Neural cell (in vitro differentiated cells): ENCODE measurements around the gene SLC7A1. TPM values are rescaled to one million over a fixed set of nuclear protein-coding genes. Genes with fewer than 3 reads are reported as not detected.

ENCODE experiments used
- H2AFZ ChIP-seq: fragments of 200-600, 300-800 bp; sonication (generic), shearing (Covaris generic); 2 replicates; pipeline ENCODE4 v1.6.0; 2014; ENCODE audit warnings: low read depth, mild to moderate bottlenecking, antibody characterized with exemption, low read length, moderate library complexity
- H3F3A ChIP-seq: fragments of 200-600 bp; shearing (Covaris generic); 2 replicates; pipeline ENCODE4 v1.6.1; 2016; ENCODE audit warnings: mild to moderate bottlenecking, moderate library complexity, mixed read lengths, antibody characterized with exemption, low read length; ENCODE audit not compliant: insufficient read depth, poor library complexity, severe bottlenecking
- H3K27ac ChIP-seq: fragments of 200-600, 300-800 bp; sonication (generic), shearing (Covaris generic); 2 replicates; pipeline ENCODE4 v1.5.1; 2014; ENCODE audit warnings: mild to moderate bottlenecking, low read length, moderate library complexity
- H3K27me3 ChIP-seq: fragments of 300-800, 200-600 bp; sonication (generic), shearing (Covaris generic); 2 replicates; pipeline ENCODE4 v1.6.0; 2014; ENCODE audit warnings: mild to moderate bottlenecking, low read depth, low read length, moderate library complexity; ENCODE audit not compliant: insufficient read depth
- H3K36me3 ChIP-seq: fragments of 300-800, 200-600 bp; sonication (generic), shearing (Covaris generic); 2 replicates; pipeline ENCODE4 v1.5.1; 2014; ENCODE audit warnings: mild to moderate bottlenecking, antibody characterized with exemption, low read length, moderate library complexity; ENCODE audit not compliant: insufficient read depth
- H3K4me2 ChIP-seq: fragments of 300-800, 200-600 bp; sonication (generic), shearing (Covaris generic); 2 replicates; pipeline ENCODE4 v1.6.0; 2014; ENCODE audit warnings: mild to moderate bottlenecking, low read length
- H3K4me3 ChIP-seq: fragments of 300-800, 200-600 bp; sonication (generic), shearing (Covaris generic); 2 replicates; pipeline ENCODE4 v1.5.1; 2014; ENCODE audit warnings: mild to moderate bottlenecking, low read length, moderate library complexity
- H3K79me2 ChIP-seq: fragments of 200-600 bp; shearing (Covaris generic); replicated peaks from 2 replicates; pipeline ENCODE4 v1.6.0; 2014; ENCODE audit warnings: mild to moderate bottlenecking, low read length, moderate library complexity; ENCODE audit not compliant: insufficient read depth
- H3K9ac ChIP-seq: fragments of 300-800, 200-600 bp; sonication (generic), shearing (Covaris generic); 2 replicates; pipeline ENCODE4 v1.6.1; 2016; ENCODE audit warnings: mild to moderate bottlenecking, low read length, mixed read lengths
- H3K9me2 ChIP-seq: fragments of 200-600 bp; shearing (Covaris generic); 2 replicates; pipeline ENCODE4 v1.6.1; 2016; ENCODE audit warnings: mild to moderate bottlenecking, low read length, mixed read lengths; ENCODE audit not compliant: insufficient read depth
- H3K9me3 ChIP-seq: fragments of 200-600, 300-800 bp; sonication (generic), shearing (Covaris generic); 2 replicates; pipeline ENCODE4 v1.6.1; 2016; ENCODE audit warnings: mild to moderate bottlenecking, mixed run types, low read length, moderate library complexity, mixed read lengths
- H4K20me1 ChIP-seq: fragments of 200-600 bp; shearing (Covaris generic); 2 replicates; pipeline ENCODE4 v1.6.1; 2016; ENCODE audit warnings: mild to moderate bottlenecking, mixed run types; ENCODE audit not compliant: insufficient read depth
- CTCF ChIP-seq: fragments of 450-650 bp; IDR thresholded peaks from 2 replicates; pipeline ENCODE4 v1.5.1; 2014; ENCODE audit warnings: antibody characterized with exemption, mild to moderate bottlenecking, moderate library complexity; ENCODE audit not compliant: poor library complexity, severe bottlenecking
- EP300 ChIP-seq: fragments of 450-650 bp; conservative IDR thresholded peaks from 2 replicates; pipeline ENCODE4 v1.6.1; 2014; ENCODE audit warnings: antibody characterized with exemption, mild to moderate bottlenecking, moderate library complexity; ENCODE audit not compliant: poor library complexity, severe bottlenecking
- EZH2 ChIP-seq: fragments of 200-600, 300-800 bp; shearing (Covaris generic), sonication (generic); IDR thresholded peaks from 2 replicates; pipeline ENCODE4 v1.6.1; 2014; ENCODE audit warnings: antibody characterized with exemption, low read length, borderline replicate concordance, mild to moderate bottlenecking; ENCODE audit not compliant: insufficient read depth, poor library complexity, severe bottlenecking
- MXI1 ChIP-seq: fragments of 450-650 bp; conservative IDR thresholded peaks from 2 replicates; pipeline ENCODE4 v1.6.1; 2014; ENCODE audit warnings: antibody characterized with exemption, mild to moderate bottlenecking; ENCODE audit not compliant: poor library complexity, severe bottlenecking
- POLR2AphosphoS5 ChIP-seq: IDR thresholded peaks from 2 replicates; pipeline ENCODE4 v1.6.1; 2012
- RAD21 ChIP-seq: fragments of 450-650 bp; conservative IDR thresholded peaks from 2 replicates; pipeline ENCODE4 v1.6.1; 2014; ENCODE audit warnings: antibody characterized with exemption, mild to moderate bottlenecking, moderate library complexity
- SMC3 ChIP-seq: fragments of 450-650 bp; conservative IDR thresholded peaks from 2 replicates; pipeline ENCODE4 v1.6.1; 2014; ENCODE audit warnings: antibody characterized with exemption, mild to moderate bottlenecking, moderate library complexity; ENCODE audit not compliant: poor library complexity
- TAF1 ChIP-seq: IDR thresholded peaks from 2 replicates; pipeline ENCODE4 v1.6.1; 2012; ENCODE audit warnings: low read depth
- polyA plus RNA-seq: library from polyadenylated mRNA; depleted of rRNA; stranded (reverse); fragments of >200 nt; gene quantifications from 2 replicates; pipeline ENCODE4 v1.2.3, GENCODE V29; 2014
- TF ChIP-seq, protein P1 (sequence below): IDR thresholded peaks from 2 replicates; pipeline ENCODE4 v1.6.1; 2012; ENCODE audit warnings: borderline replicate concordance

The SLC7A1 gene
- polyA plus RNA-seq, 1 donor from 2014 or later = 2.6 TPM

- H3K4me3 ChIP-seq = no peak overlapping the region
- TF ChIP-seq CTCF (no peak), SMC3 (no peak), MXI1 (no peak), EZH2 (no peak), TAF1 (no peak), EP300 (no peak), RAD21 (no peak), POLR2AphosphoS5 (no peak)
- TF ChIP-seq, protein P1, sequence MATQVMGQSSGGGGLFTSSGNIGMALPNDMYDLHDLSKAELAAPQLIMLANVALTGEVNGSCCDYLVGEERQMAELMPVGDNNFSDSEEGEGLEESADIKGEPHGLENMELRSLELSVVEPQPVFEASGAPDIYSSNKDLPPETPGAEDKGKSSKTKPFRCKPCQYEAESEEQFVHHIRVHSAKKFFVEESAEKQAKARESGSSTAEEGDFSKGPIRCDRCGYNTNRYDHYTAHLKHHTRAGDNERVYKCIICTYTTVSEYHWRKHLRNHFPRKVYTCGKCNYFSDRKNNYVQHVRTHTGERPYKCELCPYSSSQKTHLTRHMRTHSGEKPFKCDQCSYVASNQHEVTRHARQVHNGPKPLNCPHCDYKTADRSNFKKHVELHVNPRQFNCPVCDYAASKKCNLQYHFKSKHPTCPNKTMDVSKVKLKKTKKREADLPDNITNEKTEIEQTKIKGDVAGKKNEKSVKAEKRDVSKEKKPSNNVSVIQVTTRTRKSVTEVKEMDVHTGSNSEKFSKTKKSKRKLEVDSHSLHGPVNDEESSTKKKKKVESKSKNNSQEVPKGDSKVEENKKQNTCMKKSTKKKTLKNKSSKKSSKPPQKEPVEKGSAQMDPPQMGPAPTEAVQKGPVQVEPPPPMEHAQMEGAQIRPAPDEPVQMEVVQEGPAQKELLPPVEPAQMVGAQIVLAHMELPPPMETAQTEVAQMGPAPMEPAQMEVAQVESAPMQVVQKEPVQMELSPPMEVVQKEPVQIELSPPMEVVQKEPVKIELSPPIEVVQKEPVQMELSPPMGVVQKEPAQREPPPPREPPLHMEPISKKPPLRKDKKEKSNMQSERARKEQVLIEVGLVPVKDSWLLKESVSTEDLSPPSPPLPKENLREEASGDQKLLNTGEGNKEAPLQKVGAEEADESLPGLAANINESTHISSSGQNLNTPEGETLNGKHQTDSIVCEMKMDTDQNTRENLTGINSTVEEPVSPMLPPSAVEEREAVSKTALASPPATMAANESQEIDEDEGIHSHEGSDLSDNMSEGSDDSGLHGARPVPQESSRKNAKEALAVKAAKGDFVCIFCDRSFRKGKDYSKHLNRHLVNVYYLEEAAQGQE = no peak
- H2AFZ ChIP-seq = no peak overlapping the region
- peak overlapping the region; percentile 8 for H3K9ac ChIP-seq
- no peaks in the 10 kb centered on the region for H4K20me1 ChIP-seq
- no peaks in the 10 kb centered on the region for H3F3A ChIP-seq
- H3K9me2 ChIP-seq = no peaks in the 10 kb centered on the region
- peak overlapping the region; percentile 46 for H3K27ac ChIP-seq
- no peak overlapping the region for H3K4me2 ChIP-seq
- H3K9me3 ChIP-seq = no peaks in the 10 kb centered on the region
- no peaks in the 10 kb centered on the region for H3K79me2 ChIP-seq
- no peaks in the 10 kb centered on the region for H3K27me3 ChIP-seq
- no peaks in the 10 kb centered on the region for H3K36me3 ChIP-seq
Observed at GRCh38 chr13:29483211-29483610, 112.3 kb downstream of the SLC7A1 start.

- no peak overlapping the region for H3K9ac ChIP-seq
- H4K20me1 ChIP-seq = no peaks in the 10 kb centered on the region
- H3K9me2 ChIP-seq = no peaks in the 10 kb centered on the region
- no peak for TF ChIP-seq CTCF
- TF ChIP-seq POLR2AphosphoS5 = peak; percentile 28
- TF ChIP-seq EZH2 = no peak
- TF ChIP-seq, protein P1 = no peak
- TF ChIP-seq EP300 = peak; percentile 74
- no peaks in the 10 kb centered on the region for H3K36me3 ChIP-seq
- H3K4me3 ChIP-seq = no peak overlapping the region
- no peaks in the 10 kb centered on the region for H3K27me3 ChIP-seq
- H3K4me2 ChIP-seq = no peak overlapping the region
- H3K79me2 ChIP-seq = no peaks in the 10 kb centered on the region
- no peaks in the 10 kb centered on the region for H3K9me3 ChIP-seq
- H2AFZ ChIP-seq = no peak overlapping the region
- peak overlapping the region; percentile 46 for H3K27ac ChIP-seq
- H3F3A ChIP-seq = no peaks in the 10 kb centered on the region
Observed at GRCh38 chr13:29482504-29482903, 113.0 kb downstream of the SLC7A1 start.
